H1 (cell line): ENCODE data around the gene CYSRT1. TPM values are rescaled to one million over a fixed set of nuclear protein-coding genes. Genes with fewer than 3 reads are reported as not detected.

ENCODE experiments used
- CBX5 ChIP-seq: fragments of 300-800, 300-1000 bp; sonication (generic); IDR thresholded peaks from 2 replicates; pipeline ENCODE4 v1.7.1; 2016; ENCODE audit warnings: antibody characterized with exemption, low read length, low read depth
- EZH2 ChIP-seq: fragments of 200-600 bp; sonication (generic); IDR thresholded peaks from 2 replicates; pipeline ENCODE4 v1.7.1; 2012; ENCODE audit warnings: low read depth, mild to moderate bottlenecking, moderate library complexity, low read length, inconsistent platforms; ENCODE audit not compliant: severe bottlenecking
- HDAC6 ChIP-seq: IDR thresholded peaks from one replicate; pipeline ENCODE4 v1.7.1; 2012; ENCODE audit warnings: low read depth, mild to moderate bottlenecking, inconsistent platforms, low read length, moderate library complexity
- NANOG ChIP-seq: IDR thresholded peaks from 2 replicates; pipeline ENCODE4 v1.6.1; 2011; ENCODE audit warnings: low read length, low read depth, mild to moderate bottlenecking, inconsistent platforms; ENCODE audit not compliant: insufficient read depth, poor library complexity, severe bottlenecking
- POU5F1 ChIP-seq: IDR thresholded peaks from 2 replicates; pipeline ENCODE4 v1.6.1; 2011; ENCODE audit warnings: low read depth, mild to moderate bottlenecking, low read length, moderate library complexity
- SIN3A ChIP-seq, 2 experiments: IDR thresholded peaks in 1 of 2; conservative IDR thresholded peaks in 1 of 2; 2 replicates each; pipeline ENCODE4 v1.6.1; 2011 to 2012; ENCODE audit warnings: low read length in 2 of 2, improper control_type of control experiment in 1 of 2, low read depth in 1 of 2, mild to moderate bottlenecking in 1 of 2
- TCF12 ChIP-seq: IDR thresholded peaks from 2 replicates; pipeline ENCODE4 v1.6.1; 2011; ENCODE audit warnings: low read depth, mild to moderate bottlenecking, low read length
- TEAD4 ChIP-seq: IDR thresholded peaks from 2 replicates; pipeline ENCODE4 v1.6.1; 2012; ENCODE audit warnings: low read depth, low read length, inconsistent platforms, mixed read lengths
- USF2 ChIP-seq: IDR thresholded peaks from 2 replicates; pipeline ENCODE4 v1.6.1; 2011; ENCODE audit warnings: low read length, improper control_type of control experiment
- polyA plus RNA-seq, 7 experiments: library from polyadenylated mRNA; depleted of rRNA in 3 of 7; stranded (reverse) in 5 of 7; unstranded in 2 of 7; fragments of >200 nt in 5 of 7; fragments of 200-250 nt in 2 of 7; gene quantifications; 1 replicate in 5 of 7; 2 replicates in 1 of 7; 4 replicates in 1 of 7; pipeline versions ENCODE4 v1.2.1 to v1.2.3, GENCODE V29; 2011 to 2013; ENCODE audit warnings: missing spikeins in 2 of 7, mixed read lengths in 2 of 7
- total RNA-seq: library from RNA; stranded (reverse); fragmentation: NEBNext Ultra II Directional; extraction: Animal tissue kit (Norgen Biotek cat#: 25700); gene quantifications from 2 replicates; pipeline ENCODE4 v1.2.1, GENCODE V29; 2021

The CYSRT1 gene
- total and polyA plus RNA-seq, 2 of the 8 experiments (the other 6 are each of a cell fraction or from before 2014, with no cell fraction given): 1.0 to 6.5 TPM

GRCh38 chr9:137225699-137226331 lies 841 bp downstream of the CYSRT1 start (continued):
- TF ChIP-seq TEAD4 (no peak), CBX5 (no peak), USF2 (no peak), NANOG (no peak), POU5F1 (no peak), TCF12 (no peak), HDAC6 (no peak), EZH2 (no peak), SIN3A (conservative IDR thresholded peaks at IDR 0.05 in 1 of 2, IDR thresholded peaks at IDR 0.05 in 1 of 2; ENCODE audit: low read depth in 1 of 2, low read length in 2 of 2) (no peak)
- TF ChIP-seq, all 59 proteins: peak for 0
